Activated CD4-positive, alpha-beta T cell treated with anti-CD3 and anti-CD28 coated beads for 24 hours (primary cell): ENCODE data around the gene CHRNA4.

Experiments
- DNase-seq, 2 donors: peaks; one replicate each; pipeline ENCODE4 v3.0.0-alpha.2; 2020; ENCODE audit warnings: low read depth in 2 of 2

The CHRNA4 gene

GRCh38 chr20:63360850-63361518, at the start of gene CHRNA4:
Gene CHRNA4 (minus strand): TSS chr20:63361349. CDS start chr20:63361165, 184 bp downstream.
- no peak for DNase-seq

DNA sequence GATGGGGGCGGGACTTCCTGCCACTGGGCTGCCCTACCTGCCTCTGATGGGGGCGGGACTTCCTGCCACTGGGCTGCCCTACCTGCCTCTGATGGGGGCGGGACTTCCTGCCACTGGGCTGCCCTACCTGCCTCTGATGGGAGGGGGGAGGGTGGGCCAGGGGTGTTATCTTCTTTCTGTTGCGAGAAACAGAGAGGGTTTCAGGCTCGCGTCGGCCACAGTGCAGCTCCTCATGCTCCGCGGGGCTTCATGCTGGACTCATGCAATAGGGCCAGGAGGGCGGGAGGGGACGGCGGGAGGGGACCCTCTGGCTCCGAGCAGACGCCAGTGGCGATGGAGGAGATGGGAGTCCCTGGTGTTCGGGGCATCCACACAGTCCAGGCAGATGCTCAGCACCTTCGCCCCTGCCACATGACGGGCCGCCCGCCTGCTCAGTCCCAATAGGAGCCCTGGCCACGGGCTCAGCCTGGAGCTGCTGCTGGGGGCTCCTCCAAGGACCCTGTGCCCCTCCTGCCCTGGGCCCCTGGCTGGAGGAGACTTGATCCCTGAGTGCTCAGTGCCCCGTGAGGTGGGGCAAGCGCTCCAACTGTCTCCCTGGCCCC, 48.8 kb upstream of the CHRNA4 start:
- DNase-seq: no peak

DNA sequence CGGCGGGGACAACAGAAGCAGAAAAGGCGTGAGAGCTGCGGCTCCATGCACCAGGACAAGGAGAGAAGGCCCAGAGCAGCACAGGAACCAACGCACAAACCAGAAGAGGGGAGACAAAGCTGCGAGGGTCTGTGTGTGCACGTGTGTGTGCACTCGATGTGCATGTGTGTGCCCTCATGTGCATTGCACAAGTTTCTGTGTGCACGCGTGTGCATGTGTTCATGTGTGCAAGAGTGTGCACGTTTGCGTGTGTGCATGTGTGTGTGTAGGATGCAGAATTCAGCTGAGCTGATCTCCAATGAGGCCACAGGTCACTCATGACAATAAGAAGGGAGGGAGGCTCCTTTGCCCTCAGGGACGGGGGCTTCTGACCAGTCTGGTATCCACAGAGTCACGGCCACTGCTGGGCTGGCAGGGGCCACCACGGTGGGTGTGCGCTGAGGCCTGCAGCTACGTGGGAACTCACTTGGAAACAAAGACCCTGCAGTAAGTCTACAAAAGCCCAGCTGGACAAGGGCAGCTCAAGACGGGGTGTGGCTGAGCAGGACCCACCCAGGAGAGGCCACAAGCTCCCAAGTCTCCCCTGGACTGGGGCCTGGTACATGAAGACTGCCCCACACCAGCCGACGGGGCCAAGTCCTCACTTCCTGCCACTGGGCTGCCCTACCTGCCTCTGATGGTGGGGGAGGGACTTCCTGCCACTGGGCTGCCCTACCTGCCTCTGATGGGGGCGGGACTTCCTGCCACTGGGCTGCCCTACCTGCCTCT, 48.1 kb upstream of the CHRNA4 start:
- no peak for DNase-seq

GRCh38 chr20:63408684-63409046, 47.5 kb upstream of the CHRNA4 start:
- DNase-seq: no peak

DNA sequence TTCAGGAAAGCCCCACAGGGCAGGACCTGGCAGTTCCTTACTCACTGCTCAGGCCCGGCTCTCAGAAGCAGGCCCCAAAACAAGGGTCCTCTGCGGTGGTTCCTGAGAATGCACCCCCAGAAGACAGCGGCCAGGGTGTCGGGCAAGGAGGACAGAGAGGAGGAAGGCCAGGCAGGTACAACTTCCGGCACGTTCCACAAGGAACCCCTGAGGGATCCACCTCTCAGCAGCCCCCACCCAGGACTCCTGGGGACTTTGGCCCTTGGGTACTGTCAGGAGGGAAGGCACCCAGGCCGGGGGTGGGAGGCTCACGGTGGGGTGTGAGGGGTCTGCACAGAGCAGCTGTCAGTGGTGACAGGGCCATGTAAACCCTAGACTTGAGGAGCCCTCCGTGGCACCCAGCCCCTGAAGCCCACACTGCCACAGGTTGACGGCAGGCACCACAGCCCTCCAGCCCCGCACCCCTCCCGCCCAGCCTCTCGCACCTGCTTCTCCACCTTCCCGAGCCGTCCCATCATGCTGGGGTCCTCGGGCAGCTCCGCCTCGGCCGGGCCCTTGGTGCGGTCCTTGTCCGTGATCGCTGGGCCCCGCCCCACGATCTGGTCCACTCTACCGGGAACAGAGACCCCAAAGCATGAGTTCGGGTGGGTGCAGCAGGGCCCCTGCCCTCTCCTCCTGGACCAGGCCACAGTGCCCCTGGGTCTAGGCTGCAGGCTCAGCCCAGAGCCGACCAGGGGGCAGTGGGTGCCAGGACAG, 47.0 kb upstream of the CHRNA4 start:
- DNase-seq: no peak

DNA sequence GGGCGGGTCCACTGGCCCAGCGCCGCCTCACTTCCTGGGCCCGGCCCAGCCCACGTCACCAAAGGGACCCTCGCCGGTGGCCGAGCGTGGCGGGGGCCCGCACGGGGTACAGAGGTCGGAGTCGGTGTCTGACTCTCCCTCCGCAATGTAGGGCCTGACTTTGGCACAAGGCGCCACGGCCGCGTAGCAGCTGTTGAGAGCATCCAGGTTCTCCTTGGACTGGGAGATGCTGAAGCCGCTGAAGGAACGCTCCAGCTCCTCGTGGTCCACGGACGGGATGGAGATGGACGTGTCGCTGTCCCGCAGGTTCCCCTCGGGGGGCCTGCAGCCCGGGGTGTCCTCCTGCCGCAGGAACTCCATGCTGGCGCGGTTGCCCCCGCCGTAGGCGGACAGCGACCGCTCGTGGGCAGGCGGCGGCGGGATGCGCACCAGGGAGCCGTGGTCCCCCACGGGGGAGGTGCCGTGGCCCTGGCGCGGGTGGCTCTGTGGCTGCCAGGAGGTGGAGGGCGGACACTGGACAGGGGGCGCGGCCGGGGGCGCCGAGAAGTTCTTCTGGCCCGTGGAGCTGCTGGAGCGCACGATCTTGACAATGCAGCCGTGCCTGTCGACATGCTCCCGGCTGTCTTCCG, 45.6 kb upstream of the CHRNA4 start:
- DNase-seq: no peak

GRCh38 chr20:63406011-63406410, 44.9 kb upstream of the CHRNA4 start:
- DNase-seq: no peak

DNA sequence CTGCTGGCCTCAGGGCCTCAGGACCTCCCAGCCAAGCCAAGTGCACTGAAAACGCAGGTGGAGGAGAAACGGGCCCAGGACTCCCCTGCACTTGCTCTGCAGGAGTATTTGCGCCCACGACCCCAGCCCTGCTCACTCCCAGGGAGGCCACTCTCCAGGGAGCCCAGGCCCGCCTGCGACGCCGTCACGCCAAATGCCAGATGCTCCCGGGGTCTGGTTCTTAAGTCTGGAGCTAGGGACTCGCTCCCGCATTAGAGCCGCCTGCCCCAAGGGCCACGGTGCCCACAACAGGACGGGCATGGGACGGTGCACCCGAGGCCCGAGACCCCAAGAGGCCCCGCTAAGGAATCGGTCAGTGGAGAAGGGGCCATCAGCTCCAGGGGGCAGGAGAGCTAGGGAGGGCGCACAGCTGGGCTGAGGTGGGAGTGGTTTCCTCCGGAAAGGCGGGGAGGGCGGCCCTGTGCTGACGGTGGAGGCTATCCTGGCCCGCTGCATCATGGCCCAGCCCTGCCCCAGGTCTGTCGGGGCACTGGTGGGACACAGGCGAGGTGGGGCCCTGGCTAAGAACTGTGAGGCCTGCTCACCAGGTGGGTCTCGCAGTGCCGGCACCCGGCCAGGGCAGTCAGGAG, 44.1 kb upstream of the CHRNA4 start:
- no peak for DNase-seq

DNA sequence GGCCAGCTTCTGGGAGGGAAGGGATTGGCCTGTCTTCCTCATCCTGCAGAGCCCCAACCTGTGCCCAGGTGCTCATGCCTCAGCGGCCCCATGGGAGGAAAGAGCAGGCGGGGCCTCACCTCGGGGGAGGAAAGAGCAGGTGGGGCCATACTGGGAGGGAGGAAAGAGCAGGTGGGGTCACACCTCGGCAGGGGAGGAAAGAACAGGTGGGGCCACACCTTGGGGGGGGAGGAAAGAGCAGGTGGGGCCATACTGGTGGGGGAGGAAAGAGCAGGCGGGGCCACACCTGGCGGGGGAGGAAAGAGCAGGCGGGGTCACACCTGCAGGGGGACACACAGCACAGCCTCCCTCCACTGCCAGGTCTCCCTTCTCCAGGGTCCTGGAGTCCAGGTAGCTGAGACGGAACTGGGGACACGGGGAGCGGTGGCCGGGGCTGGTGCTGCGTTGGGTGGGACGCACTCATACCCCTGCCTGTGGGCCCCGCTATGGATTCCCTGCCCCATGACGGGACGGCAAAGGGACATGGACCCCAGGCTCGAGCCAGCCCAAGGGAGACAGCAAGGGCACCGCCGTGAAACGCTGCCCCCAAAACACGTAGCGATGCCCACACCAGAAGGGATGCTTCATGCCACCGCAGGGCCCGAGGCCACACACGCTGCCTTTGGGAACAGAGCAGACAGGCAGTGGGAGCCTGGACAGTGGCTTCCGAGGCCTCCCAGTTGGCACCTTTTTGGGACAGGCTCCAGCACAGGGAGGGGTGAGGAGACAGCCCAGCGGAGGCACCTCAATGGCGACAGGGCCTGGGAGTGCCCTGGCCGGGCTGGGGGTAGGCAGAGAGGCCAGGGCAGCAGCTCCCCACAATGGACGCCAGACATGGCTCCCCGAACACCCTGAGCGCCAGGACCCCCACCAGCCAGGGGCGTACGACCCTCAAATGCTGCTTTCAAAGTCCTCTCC, 43.3 kb upstream of the CHRNA4 start:
- no peak for DNase-seq

- no peak for DNase-seq
Observed at GRCh38 chr20:63403403-63404105, 42.4 kb upstream of the CHRNA4 start.

DNA sequence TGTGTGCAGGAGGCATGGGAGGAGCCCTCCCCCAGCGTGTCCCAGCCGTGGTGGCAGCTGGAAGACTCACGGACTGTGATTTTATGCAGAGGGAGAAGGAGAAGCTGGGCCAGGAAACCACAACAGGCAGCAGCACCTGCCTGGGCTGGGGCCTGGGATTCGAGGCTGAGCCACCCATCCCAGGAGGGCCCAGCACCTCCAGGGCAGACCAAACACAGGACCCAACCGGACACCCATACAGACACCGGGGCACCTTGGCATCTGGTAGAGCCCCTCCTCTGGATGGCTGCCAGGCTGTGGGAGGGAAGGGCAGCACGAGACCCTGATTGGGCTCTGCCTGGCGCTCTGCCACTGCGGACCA, 41.7 kb upstream of the CHRNA4 start:
- DNase-seq: no peak

- no peak for DNase-seq
Observed at GRCh38 chr20:63402181-63402859, 41.2 kb upstream of the CHRNA4 start.

DNA sequence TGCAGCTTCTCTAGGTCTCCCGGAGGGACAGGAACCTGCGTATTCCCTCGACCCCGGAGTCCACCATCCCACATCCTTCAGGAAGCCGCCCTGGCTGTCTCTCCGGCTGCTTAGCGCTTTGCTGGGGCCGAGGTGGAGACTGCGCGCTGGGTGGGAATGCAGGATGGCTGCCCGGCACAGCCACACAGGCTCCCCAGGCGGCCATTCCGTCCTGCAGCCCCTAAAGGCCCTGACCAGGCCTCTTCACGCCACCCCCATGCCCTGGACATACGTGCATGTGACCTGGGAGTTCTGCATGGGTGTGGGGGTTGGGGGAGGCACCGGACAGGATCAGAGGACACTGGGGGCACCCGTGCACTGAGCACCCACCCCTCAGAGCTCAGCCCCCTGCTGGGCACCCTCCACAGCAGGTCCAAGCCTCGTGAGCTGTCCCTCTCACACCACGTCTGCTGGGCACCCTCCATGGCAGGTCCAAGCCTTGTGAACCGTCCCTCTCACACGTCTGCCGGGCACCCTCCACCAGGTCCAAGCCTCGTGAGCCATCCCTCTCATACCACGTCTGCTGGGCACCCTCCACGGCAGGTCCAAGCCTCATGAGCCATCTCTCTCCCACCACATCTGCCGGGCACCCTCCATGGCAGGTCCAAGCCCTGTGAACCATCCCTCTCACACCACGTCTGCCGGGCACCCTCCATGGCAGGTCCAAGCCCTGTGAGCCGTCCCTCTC, 40.4 kb upstream of the CHRNA4 start:
- DNase-seq: no peak

DNA sequence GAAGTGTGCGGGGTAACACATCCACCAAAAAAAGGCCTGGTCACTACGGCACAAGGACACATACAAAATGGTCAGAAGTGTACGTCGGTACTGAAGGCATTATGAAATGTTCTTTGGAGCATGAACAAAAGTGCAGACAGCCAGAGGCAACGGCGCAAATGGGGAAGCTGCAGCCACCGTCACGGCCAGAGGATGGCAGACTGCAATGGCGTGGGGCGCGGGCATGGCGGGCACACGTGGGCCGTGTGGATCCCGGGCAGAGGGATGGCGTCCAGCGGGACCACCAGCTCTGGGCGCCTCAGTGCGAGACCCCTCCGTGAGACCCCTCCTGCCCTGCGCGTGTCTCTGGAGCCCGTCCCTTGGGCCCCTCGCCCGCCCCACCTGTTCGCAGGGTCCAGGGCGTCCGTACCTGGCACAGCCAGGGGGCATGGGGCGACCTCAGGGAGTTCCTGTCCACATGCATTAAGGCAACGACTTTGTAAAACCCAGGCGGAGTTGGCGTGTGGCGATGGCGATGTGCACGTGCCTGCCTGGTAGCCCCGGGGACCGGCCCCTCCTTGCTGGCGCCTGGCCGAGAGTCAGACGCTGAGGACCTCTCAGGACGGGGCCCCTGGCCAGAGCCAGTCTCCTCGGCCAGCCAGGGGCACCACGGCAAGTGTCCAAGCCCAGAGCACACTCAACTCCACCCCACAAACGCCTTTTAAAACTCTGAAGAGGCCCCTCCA, 39.5 kb upstream of the CHRNA4 start:
- no peak for DNase-seq

GRCh38 chr20:63399596-63400375, 38.6 kb upstream of the CHRNA4 start:
- no peak for DNase-seq

DNA sequence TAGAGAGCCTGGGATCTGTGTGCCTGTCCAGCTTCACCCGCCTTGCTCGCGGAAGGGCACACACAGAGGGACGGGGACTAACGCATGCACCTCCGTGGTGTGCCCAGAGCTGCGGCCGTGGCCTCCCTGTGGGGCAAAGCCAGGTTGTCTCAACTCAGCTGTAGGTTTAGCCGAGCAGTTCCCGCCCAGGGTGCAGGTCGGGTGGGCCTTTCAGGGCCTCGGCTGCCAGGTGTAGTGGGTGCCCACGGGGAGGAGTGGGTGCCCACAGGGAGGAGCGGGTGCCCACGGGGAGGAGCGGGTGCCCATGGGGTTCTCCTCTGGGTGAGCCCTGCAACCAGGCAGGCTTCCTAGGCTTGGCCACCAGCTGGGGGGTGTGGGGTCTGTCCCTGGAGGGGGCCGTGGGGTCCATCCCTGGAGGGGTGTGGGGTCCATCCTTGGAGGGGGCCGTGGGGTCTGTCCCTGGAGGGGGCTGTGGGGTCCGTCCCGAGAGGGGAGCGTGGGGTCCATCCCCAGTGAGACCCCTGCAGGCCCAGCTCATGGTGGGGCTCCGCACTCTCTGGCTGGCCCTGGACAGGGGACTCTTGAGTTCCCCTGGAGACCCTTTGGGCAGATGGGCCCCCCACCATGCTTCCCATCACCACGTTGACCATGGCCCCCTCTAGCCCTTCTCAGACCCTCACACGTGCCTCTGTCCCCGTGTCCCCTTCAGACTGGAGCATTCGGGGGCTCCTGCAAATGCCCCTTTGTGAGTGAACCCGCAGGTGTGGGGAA, 37.8 kb upstream of the CHRNA4 start:
- no peak for DNase-seq
